GM12864 (cell line): ENCODE results near the gene SMIM30.
A peak's percentile ranks its signal among the peaks of the same experiment; 100 is the strongest.
"Not testable (repeated sequence)": the region's sequence is repeated elsewhere in the genome, so short reads cannot be mapped to it uniquely, and the experiment has no call there.

ENCODE experiments used
- DNase-seq: peaks from one replicate; pipeline ENCODE4 v3.0.0-alpha.2; 2011; ENCODE audit warnings: low read depth
- H3K4me3 ChIP-seq: 2 replicates; pipeline ENCODE4 v1.5.1; 2011; ENCODE audit warnings: mild to moderate bottlenecking, low read depth, low read length, control low read depth
- TF ChIP-seq, protein P1 (sequence below): IDR thresholded peaks from 2 replicates; pipeline ENCODE4 v1.5.1; 2011; ENCODE audit warnings: low read depth, mild to moderate bottlenecking, moderate library complexity, low read length, control low read depth, inconsistent platforms; ENCODE audit errors: missing control alignments

Gene SMIM30

GRCh38 chr7:113131367-113131766 lies 13.0 kb upstream of the SMIM30 start:
- DNase-seq: no peak
- TF ChIP-seq, protein P1, sequence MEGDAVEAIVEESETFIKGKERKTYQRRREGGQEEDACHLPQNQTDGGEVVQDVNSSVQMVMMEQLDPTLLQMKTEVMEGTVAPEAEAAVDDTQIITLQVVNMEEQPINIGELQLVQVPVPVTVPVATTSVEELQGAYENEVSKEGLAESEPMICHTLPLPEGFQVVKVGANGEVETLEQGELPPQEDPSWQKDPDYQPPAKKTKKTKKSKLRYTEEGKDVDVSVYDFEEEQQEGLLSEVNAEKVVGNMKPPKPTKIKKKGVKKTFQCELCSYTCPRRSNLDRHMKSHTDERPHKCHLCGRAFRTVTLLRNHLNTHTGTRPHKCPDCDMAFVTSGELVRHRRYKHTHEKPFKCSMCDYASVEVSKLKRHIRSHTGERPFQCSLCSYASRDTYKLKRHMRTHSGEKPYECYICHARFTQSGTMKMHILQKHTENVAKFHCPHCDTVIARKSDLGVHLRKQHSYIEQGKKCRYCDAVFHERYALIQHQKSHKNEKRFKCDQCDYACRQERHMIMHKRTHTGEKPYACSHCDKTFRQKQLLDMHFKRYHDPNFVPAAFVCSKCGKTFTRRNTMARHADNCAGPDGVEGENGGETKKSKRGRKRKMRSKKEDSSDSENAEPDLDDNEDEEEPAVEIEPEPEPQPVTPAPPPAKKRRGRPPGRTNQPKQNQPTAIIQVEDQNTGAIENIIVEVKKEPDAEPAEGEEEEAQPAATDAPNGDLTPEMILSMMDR: no peak
- no peak overlapping the region for H3K4me3 ChIP-seq

DNA sequence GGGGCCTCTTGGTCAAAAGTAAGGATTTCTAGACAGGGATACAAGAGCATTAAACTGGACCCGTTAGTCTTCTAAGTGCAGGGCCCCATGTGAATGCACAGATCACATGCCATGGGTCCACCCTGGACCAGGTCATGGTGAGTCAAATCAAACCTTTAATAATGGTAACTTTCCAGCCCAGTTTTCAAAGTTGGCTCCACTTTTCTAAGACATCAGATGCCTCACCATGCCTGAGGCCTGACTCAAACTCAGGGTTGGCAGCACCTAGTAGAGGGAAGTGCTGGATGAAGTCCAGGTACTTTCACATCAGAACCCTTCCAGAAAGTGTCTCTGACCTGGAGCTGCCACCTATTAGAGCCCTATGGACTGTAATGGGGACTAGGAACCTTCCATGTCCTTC lies 9.7 kb upstream of the SMIM30 start:
- H3K4me3 ChIP-seq: no peak overlapping the region
- no peak for DNase-seq
- TF ChIP-seq, protein P1: no peak

DNA sequence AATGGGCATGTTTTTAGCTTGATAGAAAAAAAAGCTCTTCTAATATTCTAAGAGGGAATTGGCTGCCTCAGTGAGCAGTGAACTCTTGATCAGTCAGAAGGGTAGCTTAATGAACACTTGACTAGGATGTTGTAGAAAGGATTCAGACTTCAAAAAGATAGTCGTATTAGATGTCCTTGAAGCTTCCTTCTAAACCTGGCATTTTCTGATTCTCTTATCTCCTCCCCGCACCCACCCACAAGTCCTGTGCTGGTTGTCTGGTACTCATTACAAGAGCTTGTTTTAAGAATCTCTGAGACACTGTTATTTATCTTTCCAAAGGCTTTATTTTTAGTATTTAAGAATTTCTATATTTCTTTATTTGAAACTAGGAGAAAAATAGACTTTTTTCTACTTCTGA lies 7.4 kb upstream of the SMIM30 start:
- TF ChIP-seq, protein P1: no peak
- no peak overlapping the region for H3K4me3 ChIP-seq
- no peak for DNase-seq

- TF ChIP-seq, protein P1: no peak
- no peak overlapping the region for H3K4me3 ChIP-seq
- no peak for DNase-seq
These were observed 4.4 kb upstream of the SMIM30 start for GRCh38 chr7:113122744-113123143.

DNA sequence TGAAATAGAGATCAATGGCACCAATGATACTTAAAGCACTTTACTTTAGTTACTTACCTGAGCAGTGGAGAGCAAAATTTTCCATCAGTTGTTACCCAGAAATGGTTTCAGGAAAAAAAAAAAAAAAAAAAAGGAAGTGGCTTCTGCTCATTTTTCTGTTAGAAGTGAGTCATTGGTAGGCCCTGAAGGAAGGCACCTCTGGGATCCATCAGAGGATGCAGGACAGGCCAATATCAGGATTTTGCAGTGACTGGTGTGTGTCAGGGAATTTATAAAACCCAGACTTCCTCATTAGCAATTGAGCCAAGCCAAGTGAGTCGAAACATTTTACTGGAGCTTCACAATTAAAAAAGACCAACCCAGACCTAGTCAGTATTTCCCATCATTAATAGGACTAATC lies 2.3 kb upstream of the SMIM30 start:
- no peak overlapping the region for H3K4me3 ChIP-seq
- DNase-seq: no peak
- TF ChIP-seq, protein P1: no peak

DNA sequence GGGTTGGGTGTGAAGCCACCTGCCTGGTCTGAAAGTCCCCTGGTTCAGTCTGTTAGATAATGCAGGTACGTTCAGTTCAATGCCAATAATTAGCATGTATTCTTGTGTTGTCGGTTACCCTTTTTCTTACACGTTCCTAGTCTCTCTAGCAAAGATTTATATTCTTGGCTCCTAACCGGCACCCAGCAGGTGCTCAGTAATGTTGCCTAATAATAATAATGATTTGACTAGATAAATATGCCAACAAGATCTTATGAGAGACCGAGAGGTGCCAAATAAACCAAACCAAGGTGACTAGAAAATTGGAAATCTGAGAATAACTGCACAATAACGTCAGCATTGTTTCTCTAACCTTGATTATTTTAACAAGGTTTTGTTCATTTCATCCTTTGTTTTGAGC lies 1.1 kb upstream of the SMIM30 start:
- TF ChIP-seq, protein P1: no peak
- DNase-seq: no peak
- no peak overlapping the region for H3K4me3 ChIP-seq

- not testable (repeated sequence) for DNase-seq
- H3K4me3 ChIP-seq: peak overlapping the region; percentile 65; the same call in 1 of the 2 replicates
These were observed 980 bp downstream of the SMIM30 start for GRCh38 chr7:113117374-113117774.

- no peak for DNase-seq
- no peak overlapping the region for H3K4me3 ChIP-seq
- TF ChIP-seq, protein P1: peak; percentile 25
These were observed 4.4 kb downstream of the SMIM30 start for GRCh38 chr7:113113912-113114311.
